ENCODE data around the gene TRIM17.

DNA sequence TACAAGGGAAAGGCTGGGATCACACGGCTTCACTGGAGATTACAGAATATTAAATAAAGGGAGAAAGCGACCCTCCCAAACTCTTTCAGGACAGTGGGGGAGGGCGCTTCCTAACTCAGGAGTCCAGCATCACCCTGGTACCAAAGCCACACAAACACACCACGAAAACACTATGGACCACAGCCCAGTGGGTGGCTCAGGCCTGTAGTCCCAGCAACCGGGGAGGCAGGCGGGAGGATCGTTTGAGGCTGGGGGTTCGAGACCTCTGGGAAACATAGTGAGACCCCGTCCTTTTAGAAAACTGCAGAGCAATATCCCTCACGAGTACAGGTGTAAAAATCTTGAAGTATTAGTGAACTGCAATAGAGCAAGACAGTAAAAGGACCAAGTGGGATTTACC, 26.0 kb downstream of the TRIM17 start:
- TF ChIP-seq, protein P1, sequence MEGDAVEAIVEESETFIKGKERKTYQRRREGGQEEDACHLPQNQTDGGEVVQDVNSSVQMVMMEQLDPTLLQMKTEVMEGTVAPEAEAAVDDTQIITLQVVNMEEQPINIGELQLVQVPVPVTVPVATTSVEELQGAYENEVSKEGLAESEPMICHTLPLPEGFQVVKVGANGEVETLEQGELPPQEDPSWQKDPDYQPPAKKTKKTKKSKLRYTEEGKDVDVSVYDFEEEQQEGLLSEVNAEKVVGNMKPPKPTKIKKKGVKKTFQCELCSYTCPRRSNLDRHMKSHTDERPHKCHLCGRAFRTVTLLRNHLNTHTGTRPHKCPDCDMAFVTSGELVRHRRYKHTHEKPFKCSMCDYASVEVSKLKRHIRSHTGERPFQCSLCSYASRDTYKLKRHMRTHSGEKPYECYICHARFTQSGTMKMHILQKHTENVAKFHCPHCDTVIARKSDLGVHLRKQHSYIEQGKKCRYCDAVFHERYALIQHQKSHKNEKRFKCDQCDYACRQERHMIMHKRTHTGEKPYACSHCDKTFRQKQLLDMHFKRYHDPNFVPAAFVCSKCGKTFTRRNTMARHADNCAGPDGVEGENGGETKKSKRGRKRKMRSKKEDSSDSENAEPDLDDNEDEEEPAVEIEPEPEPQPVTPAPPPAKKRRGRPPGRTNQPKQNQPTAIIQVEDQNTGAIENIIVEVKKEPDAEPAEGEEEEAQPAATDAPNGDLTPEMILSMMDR (conservative IDR thresholded peaks at IDR 0.05; ENCODE audit: low read length), result no peak
- no peak for TF ChIP-seq EZH2phosphoT487 (IDR thresholded peaks at IDR 0.05; ENCODE audit: borderline replicate concordance)

Measured in Loucy (cell line).